B cell (primary cell): ENCODE results near the gene GTPBP3. TPM values are rescaled to one million over a fixed set of nuclear protein-coding genes. Genes with fewer than 3 reads are reported as not detected.

Experiments used
- ATAC-seq: fragments of 200-7000 bp; cut with Tn5 transposase; one replicate; pipeline ENCODE4 v1.10.0; 2021; ENCODE audit warnings: low read depth, mild to moderate bottlenecking, moderate number of reproducible peaks, moderate library complexity
- CTCF ChIA-PET: fragments of 350-600 bp; sonication (Branson Sonifier 250); formaldehyde crosslinking; loops from one replicate; lab custom pipeline; 2021; ENCODE audit warnings: antibody characterized with exemption, inconsistent platforms; lab: Charles Lee
- POLR2A ChIA-PET: fragments of 350-600 bp; sonication (Branson Sonifier 250); formaldehyde crosslinking; loops from one replicate; lab custom pipeline; 2021; ENCODE audit warnings: antibody characterized with exemption; lab: Charles Lee
- DNase-seq: peaks from one replicate; pipeline ENCODE4 v3.0.0; 2013
- H2AFZ ChIP-seq: 2 replicates; pipeline ENCODE4 v1.6.1; 2012; ENCODE audit warnings: mild to moderate bottlenecking, low read depth, low read length; ENCODE audit not compliant: insufficient read depth, poor library complexity, severe bottlenecking
- H3K27ac ChIP-seq, 2 donors: 1 replicate in 1 of 2; 2 replicates in 1 of 2; pipeline ENCODE4 v1.5.1; 2012 to 2013; ENCODE audit warnings: low read length in 2 of 2, mild to moderate bottlenecking in 2 of 2, moderate library complexity in 1 of 2
- H3K27me3 ChIP-seq, 4 experiments: fragments of 200-600 bp in 1 of 4; sonication (generic) in 1 of 4; replicated peaks in 1 of 4; 1 replicate in 2 of 4; 2 replicates in 2 of 4; pipeline versions ENCODE4 v1.6.1 to v1.7.0; 2013 to 2016; ENCODE audit warnings: low read length in 3 of 4, mild to moderate bottlenecking in 2 of 4, mixed read lengths in 1 of 4, moderate library complexity in 1 of 4; ENCODE audit not compliant: insufficient read depth in 4 of 4, control insufficient read depth in 3 of 4; ENCODE audit errors: control extremely low read depth in 1 of 4
- H3K36me3 ChIP-seq, 2 experiments: replicated peaks in 1 of 2; 1 replicate in 1 of 2; 2 replicates in 1 of 2; pipeline versions ENCODE4 v1.6.1 to v1.7.1; 2013; ENCODE audit warnings: low read length in 1 of 2; ENCODE audit not compliant: insufficient read depth in 2 of 2, control insufficient read depth in 1 of 2; ENCODE audit errors: control extremely low read depth in 1 of 2, extremely low read depth in 1 of 2
- H3K4me1 ChIP-seq, 2 donors: fragments of 200-600 bp in 1 of 2; sonication (generic) in 1 of 2; 1 replicate in 1 of 2; 2 replicates in 1 of 2; pipeline versions ENCODE4 v1.5.1 to v1.6.1; 2013 to 2017; ENCODE audit warnings: low read length in 2 of 2; ENCODE audit not compliant: control insufficient read depth in 2 of 2, insufficient read depth in 2 of 2
- H3K4me2 ChIP-seq: replicated peaks from 2 replicates; pipeline ENCODE3; 2012; ENCODE audit warnings: mild to moderate bottlenecking, low read depth, low read length; ENCODE audit not compliant: poor library complexity, severe bottlenecking
- H3K4me3 ChIP-seq, 5 experiments: fragments of 200-600 bp in 1 of 5; sonication (generic) in 1 of 5; 1 replicate in 3 of 5; 2 replicates in 2 of 5; pipeline versions ENCODE4 v1.5.1 to v1.7.0; 2011 to 2016; ENCODE audit warnings: low read length in 4 of 5, mild to moderate bottlenecking in 4 of 5, low read depth in 2 of 5, control low read depth in 1 of 5, moderate library complexity in 1 of 5; ENCODE audit not compliant: insufficient read depth in 1 of 5; ENCODE audit errors: control extremely low read depth in 1 of 5, extremely low read depth in 1 of 5
- H3K79me2 ChIP-seq: fragments of 200-600 bp; sonication (generic); one replicate; pipeline ENCODE4 v1.6.0; 2016; ENCODE audit warnings: low read length; ENCODE audit not compliant: control insufficient read depth, insufficient read depth
- H3K9ac ChIP-seq: fragments of 200-600 bp; sonication (generic); 2 replicates; pipeline ENCODE4 v1.6.1; 2017; ENCODE audit warnings: mild to moderate bottlenecking, low read length, moderate library complexity
- H3K9me3 ChIP-seq, 3 donors: one replicate each; pipeline versions ENCODE4 v1.6.1 to v1.7.1; 2013; ENCODE audit warnings: low read length in 2 of 3; ENCODE audit not compliant: control insufficient read depth in 2 of 3, insufficient read depth in 1 of 3; ENCODE audit errors: control extremely low read depth in 1 of 3
- H4K20me1 ChIP-seq: 2 replicates; pipeline ENCODE4 v1.6.0; 2012; ENCODE audit warnings: mild to moderate bottlenecking, low read length; ENCODE audit not compliant: insufficient read depth, control insufficient read depth, poor library complexity, severe bottlenecking
- H3K27ac Mint-ChIP-seq: one replicate; pipeline ENCODE4 v1.8.0; 2021; ENCODE audit warnings: mixed read lengths
- H3K27me3 Mint-ChIP-seq: one replicate; pipeline ENCODE4 v1.8.0; 2021; ENCODE audit warnings: mixed read lengths
- H3K4me1 Mint-ChIP-seq: one replicate; pipeline ENCODE4 v1.8.0; 2021; ENCODE audit warnings: mixed read lengths
- H3K4me3 Mint-ChIP-seq: one replicate; pipeline ENCODE4 v1.8.0; 2021; ENCODE audit warnings: mixed read lengths
- H3K9me3 Mint-ChIP-seq: one replicate; pipeline ENCODE4 v1.8.0; 2022; ENCODE audit warnings: mixed read lengths; ENCODE audit not compliant: insufficient read depth
- CTCF ChIP-seq: fragments of 200-600 bp; IDR thresholded peaks from one replicate; pipeline ENCODE4 v1.8.0; 2022; ENCODE audit warnings: antibody characterized with exemption, mild to moderate bottlenecking
- EZH2 ChIP-seq: IDR thresholded peaks from 2 replicates; pipeline ENCODE4 v1.6.1; 2012; ENCODE audit warnings: borderline replicate concordance, low read depth, mild to moderate bottlenecking, moderate library complexity, low read length; ENCODE audit not compliant: insufficient read depth, poor library complexity, severe bottlenecking
- WGBS: methylation state at CpG from one replicate; pipeline ENCODE4 v1.1.5; 2013; ENCODE audit warnings: missing lambda C conversion rate; ENCODE audit not compliant: insufficient coverage; 5-methylcytosine and 5-hydroxymethylcytosine counted together
- intact Hi-C: fragments of 100-400 bp; cut with micrococcal nuclease; formaldehyde crosslinking; loops from one replicate; pipeline ENCODE4 v1.10.0; 2022
- polyA plus RNA-seq: library from polyadenylated mRNA; depleted of rRNA; stranded (reverse); fragments of >200 nt; gene quantifications from 2 replicates; pipeline ENCODE4 v1.2.3, GENCODE V29; 2012
- total RNA-seq, 2 donors: library from RNA; stranded (reverse); fragments of 120-200 nt in 1 of 2; gene quantifications; 1 replicate in 1 of 2; 2 replicates in 1 of 2; pipeline versions ENCODE4 v1.2.3 to v1.2.4, GENCODE V29; 2013 to 2022

Gene GTPBP3
- total and polyA plus RNA-seq, 2 donors (not counting 1 experiment from before 2014, with no cell fraction given): 41.6 to 44.9 TPM

- Histone ChIP-seq H3K79me2 (peaks cover 3% of the 10 kb centered on the region), H3K4me2 (no peak overlapping the region), H3K9ac (no peak overlapping the region), H3K27ac (no peak overlapping the region), H4K20me1 (peaks cover 36% of the 10 kb centered on the region), H2AFZ (no peak overlapping the region), H3K4me1 (peaks cover 0 to 3% of the 10 kb centered on the region in 2 donors), H3K36me3 (peaks cover 0 to 23% of the 10 kb centered on the region in 2 experiments), H3K27me3 (no peaks in the 10 kb centered on the region), H3K4me3 (no peak overlapping the region), H3K9me3 (no peaks in the 10 kb centered on the region)
- H3K27me3 Mint-ChIP-seq: no peaks in the 10 kb centered on the region
- H3K4me3 Mint-ChIP-seq: no peak overlapping the region
- H3K4me1 Mint-ChIP-seq: no peaks in the 10 kb centered on the region
- intact Hi-C loops: no loop called here
- ChIA-PET CTCF (no interaction called here), POLR2A (interaction anchor here (0.6 kb wide), 1 partner anchor 14 kb away, joined by 5 read pairs; no protein-coding TSS in a partner anchor)
- H3K27ac Mint-ChIP-seq: no peak overlapping the region
- DNase-seq: no peak
- H3K9me3 Mint-ChIP-seq: no peaks in the 10 kb centered on the region
- no peak for ATAC-seq
- no peak for TF ChIP-seq EZH2
- no peak for TF ChIP-seq CTCF
- WGBS: 94% methylated on average over 27 of the region's 40 CpGs
Measured at GRCh38 chr19:17319473-17320238, 17.7 kb upstream of the GTPBP3 start.

- no peaks in the 10 kb centered on the region for H3K9me3 Mint-ChIP-seq
- Histone ChIP-seq H2AFZ (no peak overlapping the region), H3K36me3 (peaks cover 0 to 19% of the 10 kb centered on the region in 2 experiments), H3K27ac (no peak overlapping the region), H3K9me3 (no peaks in the 10 kb centered on the region), H3K4me3 (no peak overlapping the region), H3K27me3 (no peaks in the 10 kb centered on the region), H3K4me1 (peaks cover 0 to 3% of the 10 kb centered on the region in 2 donors), H4K20me1 (peaks cover 33% of the 10 kb centered on the region), H3K9ac (no peak overlapping the region), H3K79me2 (peaks cover 2% of the 10 kb centered on the region), H3K4me2 (no peak overlapping the region)
- H3K27me3 Mint-ChIP-seq: no peaks in the 10 kb centered on the region
- DNase-seq (peak; percentile 2), ATAC-seq (no peak)
- POLR2A ChIA-PET: no interaction called here
- WGBS: 84% methylated on average over 11 of the region's 11 CpGs
- TF ChIP-seq CTCF: no peak
- TF ChIP-seq EZH2: no peak
- H3K4me3 Mint-ChIP-seq: no peak overlapping the region
- intact Hi-C loops: no loop called here
- no peaks in the 10 kb centered on the region for H3K4me1 Mint-ChIP-seq
- no peak overlapping the region for H3K27ac Mint-ChIP-seq
- CTCF ChIA-PET: interaction anchor here (1.0 kb wide), 1 partner anchor 25 kb away, joined by 3 read pairs; no protein-coding TSS in a partner anchor
Measured at GRCh38 chr19:17320435-17320834, 16.9 kb upstream of the GTPBP3 start.
